HK-2 (cell line): Measurements from ENCODE around the gene JAKMIP3.

Source experiments
- DNase-seq: peaks from one replicate; pipeline ENCODE4 v3.0.0-alpha.2; 2018; ENCODE audit not compliant: unreplicated experiment

Gene JAKMIP3

DNA sequence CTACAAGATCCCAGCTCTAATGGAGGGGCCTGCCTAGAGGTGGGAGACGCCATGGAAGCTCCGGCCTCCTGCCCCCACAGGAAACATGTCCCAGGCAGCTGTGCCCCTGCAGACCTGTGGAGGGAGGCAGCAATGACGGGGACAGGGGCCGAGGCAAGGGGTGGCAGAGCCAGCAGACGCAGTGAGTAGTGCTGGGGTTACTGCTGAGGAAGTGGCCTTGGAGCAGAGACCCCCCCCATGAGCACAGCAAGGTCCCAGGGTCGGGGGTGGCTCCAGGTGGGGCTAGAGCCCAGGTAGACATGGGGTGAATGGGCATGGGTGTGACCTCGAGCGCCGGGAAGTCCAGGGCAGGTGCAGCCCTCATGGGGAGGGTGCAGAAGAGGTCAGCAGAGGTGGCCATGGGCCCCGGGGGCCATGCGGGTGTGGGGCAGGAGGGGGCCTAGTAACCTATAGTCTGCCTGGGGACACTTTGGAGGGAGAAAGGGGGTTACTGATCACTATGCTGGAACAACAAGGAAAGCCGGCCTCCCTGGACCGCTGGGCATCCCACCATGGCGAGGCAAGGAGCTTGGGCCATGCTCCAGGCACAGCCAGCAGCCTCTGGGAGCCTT lies 45.5 kb downstream of the JAKMIP3 start:
- no peak for DNase-seq

DNA sequence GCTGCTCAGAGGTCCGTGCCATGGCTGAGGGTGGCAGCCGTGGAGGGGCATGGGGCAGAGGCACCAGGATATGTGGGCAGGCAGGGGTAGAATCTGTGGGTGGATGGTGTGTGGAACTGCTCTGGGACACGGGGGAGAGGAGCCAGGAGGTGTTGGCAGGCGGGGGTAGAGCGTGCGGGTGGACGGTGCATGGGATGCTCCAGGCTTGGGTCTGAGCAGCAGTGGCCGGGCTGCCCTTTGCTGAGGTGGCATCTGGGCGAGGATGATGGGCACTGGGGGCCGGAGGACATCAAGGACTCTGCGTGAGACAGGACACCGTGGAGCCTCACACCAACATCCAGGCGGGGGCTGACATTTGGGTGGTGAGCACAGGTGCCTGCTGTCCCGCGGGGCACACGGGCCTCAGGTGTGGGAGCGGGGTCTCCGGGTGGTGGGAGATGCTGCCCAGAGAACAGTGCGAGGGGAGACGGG lies 46.2 kb downstream of the JAKMIP3 start:
- no peak for DNase-seq

DNA sequence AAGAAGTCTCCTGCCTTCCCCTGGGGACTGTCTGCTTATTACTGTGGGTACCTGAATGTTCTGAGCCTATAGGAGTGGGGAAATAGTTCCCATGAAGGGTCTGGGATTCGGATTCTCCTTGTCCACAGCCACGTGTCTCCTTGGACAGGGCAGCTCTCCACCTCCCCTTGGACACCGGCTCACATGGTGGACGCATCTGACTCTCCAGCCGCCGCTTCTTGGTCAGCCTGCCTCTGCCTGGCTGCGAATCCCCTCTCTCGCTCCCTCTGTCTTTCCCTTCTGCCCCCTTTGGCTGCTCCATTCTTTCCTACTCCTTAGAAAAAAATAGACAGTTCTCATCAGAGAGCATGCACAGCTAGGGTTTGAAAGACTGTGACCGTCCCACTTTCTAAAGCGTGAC lies 46.9 kb downstream of the JAKMIP3 start:
- DNase-seq, result no peak

DNA sequence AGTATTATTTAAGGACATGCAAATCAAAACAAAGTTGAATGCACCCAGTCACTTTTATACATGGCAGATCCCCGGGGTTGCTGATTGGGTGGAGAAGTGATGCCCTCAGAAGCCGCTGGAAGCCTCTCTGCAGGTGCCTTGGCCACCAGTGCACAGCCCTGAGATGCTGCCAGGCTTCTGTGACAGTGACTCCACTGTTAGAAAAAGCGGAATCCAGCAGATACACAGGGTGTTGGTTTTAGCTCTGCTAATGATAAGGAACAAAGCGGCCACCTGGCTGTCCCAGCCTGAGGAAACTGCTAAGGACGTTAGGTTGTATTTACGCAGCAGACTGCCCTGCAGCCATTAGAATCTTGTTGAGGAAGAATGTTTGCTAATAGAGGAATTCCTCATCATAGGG lies 47.5 kb downstream of the JAKMIP3 start:
- no peak for DNase-seq

DNA sequence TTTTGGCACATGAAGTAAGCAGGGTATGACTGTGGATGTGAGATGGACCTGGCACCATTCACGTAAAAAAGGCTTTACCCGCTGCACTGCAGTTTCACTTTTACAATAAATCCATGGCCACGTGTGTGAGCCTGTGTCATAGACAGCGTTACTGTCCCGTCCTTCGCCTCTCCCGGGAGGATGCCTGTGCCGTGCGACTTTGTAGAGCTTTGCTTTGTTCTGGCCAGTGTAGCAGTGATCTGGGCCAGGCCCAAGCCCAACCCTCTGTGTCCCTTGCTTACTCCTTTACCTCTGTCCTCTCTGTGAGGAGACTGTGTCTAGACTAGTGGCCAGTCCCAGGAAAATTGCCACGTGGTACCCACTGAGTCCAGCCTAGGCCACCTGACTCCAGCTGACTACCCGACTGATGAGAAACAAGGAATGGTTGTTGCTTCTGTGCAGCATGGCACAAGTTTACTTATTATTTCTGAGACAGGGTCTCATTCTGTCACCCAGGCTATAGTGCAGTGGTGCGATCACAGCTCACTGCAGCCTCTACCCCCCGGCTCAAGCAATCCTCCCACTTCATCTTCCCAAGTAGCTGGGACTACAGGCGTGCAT lies 48.1 kb downstream of the JAKMIP3 start:
- DNase-seq, result no peak

DNA sequence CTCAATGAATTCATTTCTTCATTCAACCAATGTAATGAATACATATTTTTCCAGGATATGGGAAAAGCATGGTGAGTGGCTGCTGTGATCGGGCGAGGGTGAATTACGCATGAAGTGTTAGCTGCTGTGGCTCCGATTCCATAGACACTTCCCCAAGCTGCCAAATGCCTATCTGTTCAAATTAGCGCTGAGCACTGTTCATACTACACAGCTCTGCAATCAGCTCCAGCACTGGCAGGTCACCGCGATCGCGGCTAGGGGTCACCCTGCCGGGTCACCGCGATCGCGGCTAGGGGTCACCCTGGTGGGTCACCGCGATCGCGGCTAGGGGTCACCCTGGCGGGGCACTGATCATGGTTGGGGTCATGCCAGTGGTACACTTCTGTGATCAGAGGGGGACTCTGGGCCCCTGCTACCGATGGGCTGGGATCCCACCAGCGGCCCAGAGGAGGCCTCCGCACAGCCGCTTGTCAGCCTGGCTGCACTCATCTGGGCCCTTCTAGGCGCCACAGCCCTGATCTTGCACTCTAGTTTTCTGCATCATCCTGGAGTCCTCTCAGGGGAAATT lies 49.3 kb downstream of the JAKMIP3 start:
- no peak for DNase-seq
